HG03571 (cell line): ENCODE measurements around the gene PLG.
"Not testable (repeated sequence)": the region's sequence is repeated elsewhere in the genome, so short reads cannot be mapped to it uniquely, and the experiment has no call there.

Source experiments
- ATAC-seq: cut with Tn5 transposase; IDR thresholded peaks from one replicate; pipeline ENCODE4 v1.9.1; 2021; ENCODE audit not compliant: unreplicated experiment

Gene PLG

GRCh38 chr6:160701918-160702680 lies at the start of gene PLG:
Gene PLG (plus strand): TSS chr6:160702244. CDS start chr6:160702305, 61 bp downstream.
- not testable (repeated sequence) for ATAC-seq

- ATAC-seq: no peak
Measured at GRCh38 chr6:160659562-160659961, 42.5 kb upstream of the PLG start.

- ATAC-seq: no peak
Measured at GRCh38 chr6:160661216-160661615, 40.8 kb upstream of the PLG start.

- ATAC-seq: no peak
Measured at GRCh38 chr6:160662429-160662828, 39.6 kb upstream of the PLG start.

GRCh38 chr6:160662842-160663241 lies 39.2 kb upstream of the PLG start:
- ATAC-seq: no peak

- not testable (repeated sequence) for ATAC-seq
Measured at GRCh38 chr6:160664198-160664597, 37.8 kb upstream of the PLG start, which contains the start of gene LPA. Gene LPA (minus strand): TSS chr6:160664275. CDS start chr6:160664214, 61 bp downstream.

GRCh38 chr6:160667639-160668481 lies 34.2 kb upstream of the PLG start:
- ATAC-seq: no peak

- ATAC-seq: no peak
Measured at GRCh38 chr6:160668589-160668988, 33.5 kb upstream of the PLG start.

GRCh38 chr6:160676418-160676817 lies 25.6 kb upstream of the PLG start:
- ATAC-seq: not testable (repeated sequence)

GRCh38 chr6:160678230-160678629 lies 23.8 kb upstream of the PLG start:
- no peak for ATAC-seq

GRCh38 chr6:160678744-160679401 lies 23.2 kb upstream of the PLG start:
- no peak for ATAC-seq

GRCh38 chr6:160679402-160679769 lies 22.7 kb upstream of the PLG start:
- no peak for ATAC-seq

- ATAC-seq: not testable (repeated sequence)
Measured at GRCh38 chr6:160685101-160685761, 16.8 kb upstream of the PLG start.

GRCh38 chr6:160685762-160686450 lies 16.1 kb upstream of the PLG start:
- ATAC-seq: no peak

GRCh38 chr6:160690458-160690857 lies 11.6 kb upstream of the PLG start:
- ATAC-seq: no peak

GRCh38 chr6:160691617-160692016 lies 10.4 kb upstream of the PLG start:
- ATAC-seq: no peak

GRCh38 chr6:160692369-160692959 lies 9.6 kb upstream of the PLG start:
- ATAC-seq: no peak

- not testable (repeated sequence) for ATAC-seq
Measured at GRCh38 chr6:160695025-160695424, 7.0 kb upstream of the PLG start.

- not testable (repeated sequence) for ATAC-seq
Measured at GRCh38 chr6:160695622-160696021, 6.4 kb upstream of the PLG start.

- ATAC-seq: not testable (repeated sequence)
Measured at GRCh38 chr6:160696884-160697283, 5.2 kb upstream of the PLG start.
